ENCODE results near the gene FMN2.

FMN2 gene

GRCh38 chr1:240282061-240282830, 190.6 kb downstream of the FMN2 start:
- Histone ChIP-seq H3K36me3 (ENCODE audit: insufficient read depth) (no peaks in the 10 kb centered on the region), H3K4me1 (ENCODE audit: low read depth, poor library complexity, severe bottlenecking) (no peaks in the 10 kb centered on the region), H3K4me3 (IDR thresholded peaks at IDR 0.05; ENCODE audit: insufficient read depth, low read depth, low read length) (no peak overlapping the region), H2AFZ (ENCODE audit: low read depth) (no peak overlapping the region), H3K9ac (no peak overlapping the region), H3K27me3 (ENCODE audit: insufficient read depth, low read depth) (no peaks in the 10 kb centered on the region), H3K27ac (no peak overlapping the region), H4K20me1 (ENCODE audit: insufficient read depth) (no peaks in the 10 kb centered on the region), H3K4me2 (no peak overlapping the region), H3K79me2 (ENCODE audit: insufficient read depth, low read depth) (no peaks in the 10 kb centered on the region)
- TF ChIP-seq, protein P1, sequence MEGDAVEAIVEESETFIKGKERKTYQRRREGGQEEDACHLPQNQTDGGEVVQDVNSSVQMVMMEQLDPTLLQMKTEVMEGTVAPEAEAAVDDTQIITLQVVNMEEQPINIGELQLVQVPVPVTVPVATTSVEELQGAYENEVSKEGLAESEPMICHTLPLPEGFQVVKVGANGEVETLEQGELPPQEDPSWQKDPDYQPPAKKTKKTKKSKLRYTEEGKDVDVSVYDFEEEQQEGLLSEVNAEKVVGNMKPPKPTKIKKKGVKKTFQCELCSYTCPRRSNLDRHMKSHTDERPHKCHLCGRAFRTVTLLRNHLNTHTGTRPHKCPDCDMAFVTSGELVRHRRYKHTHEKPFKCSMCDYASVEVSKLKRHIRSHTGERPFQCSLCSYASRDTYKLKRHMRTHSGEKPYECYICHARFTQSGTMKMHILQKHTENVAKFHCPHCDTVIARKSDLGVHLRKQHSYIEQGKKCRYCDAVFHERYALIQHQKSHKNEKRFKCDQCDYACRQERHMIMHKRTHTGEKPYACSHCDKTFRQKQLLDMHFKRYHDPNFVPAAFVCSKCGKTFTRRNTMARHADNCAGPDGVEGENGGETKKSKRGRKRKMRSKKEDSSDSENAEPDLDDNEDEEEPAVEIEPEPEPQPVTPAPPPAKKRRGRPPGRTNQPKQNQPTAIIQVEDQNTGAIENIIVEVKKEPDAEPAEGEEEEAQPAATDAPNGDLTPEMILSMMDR (conservative IDR thresholded peaks at IDR 0.05; ENCODE audit: low read depth, low read length): no peak

- H3K9ac ChIP-seq: no peak overlapping the region
- H3K27ac ChIP-seq: no peak overlapping the region
- no peaks in the 10 kb centered on the region for H3K4me1 ChIP-seq (ENCODE audit: low read depth, poor library complexity, severe bottlenecking)
- TF ChIP-seq, protein P1 (conservative IDR thresholded peaks at IDR 0.05; ENCODE audit: low read depth, low read length): no peak
- no peaks in the 10 kb centered on the region for H3K36me3 ChIP-seq (ENCODE audit: insufficient read depth)
- H3K27me3 ChIP-seq (ENCODE audit: insufficient read depth, low read depth): no peaks in the 10 kb centered on the region
- no peak overlapping the region for H3K4me2 ChIP-seq
- no peaks in the 10 kb centered on the region for H4K20me1 ChIP-seq (ENCODE audit: insufficient read depth)
- H3K79me2 ChIP-seq (ENCODE audit: insufficient read depth, low read depth): no peaks in the 10 kb centered on the region
- no peak overlapping the region for H3K4me3 ChIP-seq (IDR thresholded peaks at IDR 0.05; ENCODE audit: insufficient read depth, low read depth, low read length)
- no peak overlapping the region for H2AFZ ChIP-seq (ENCODE audit: low read depth)
These were observed 193.2 kb downstream of the FMN2 start for GRCh38 chr1:240284656-240285414.

DNA sequence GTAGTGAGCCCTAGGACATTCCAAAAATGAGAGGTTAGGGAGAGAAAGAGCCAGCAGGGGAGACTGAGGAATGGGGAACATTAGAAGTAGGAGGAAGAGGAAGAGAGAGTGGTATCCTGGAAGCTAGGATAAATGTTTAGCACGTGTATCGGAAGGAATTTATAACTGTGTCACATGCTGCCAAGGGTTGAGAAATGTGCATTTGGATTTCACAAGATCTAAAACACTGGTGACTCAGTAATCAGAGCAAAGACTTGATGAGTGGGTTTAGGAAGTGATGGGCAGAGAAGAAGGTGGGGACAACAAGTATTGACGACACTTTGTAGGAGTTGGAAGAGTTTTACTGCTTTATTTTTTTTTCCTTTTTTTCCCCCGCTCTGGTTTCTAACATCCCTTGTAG, 193.9 kb downstream of the FMN2 start:
- H3K79me2 ChIP-seq (ENCODE audit: insufficient read depth, low read depth): no peaks in the 10 kb centered on the region

DNA sequence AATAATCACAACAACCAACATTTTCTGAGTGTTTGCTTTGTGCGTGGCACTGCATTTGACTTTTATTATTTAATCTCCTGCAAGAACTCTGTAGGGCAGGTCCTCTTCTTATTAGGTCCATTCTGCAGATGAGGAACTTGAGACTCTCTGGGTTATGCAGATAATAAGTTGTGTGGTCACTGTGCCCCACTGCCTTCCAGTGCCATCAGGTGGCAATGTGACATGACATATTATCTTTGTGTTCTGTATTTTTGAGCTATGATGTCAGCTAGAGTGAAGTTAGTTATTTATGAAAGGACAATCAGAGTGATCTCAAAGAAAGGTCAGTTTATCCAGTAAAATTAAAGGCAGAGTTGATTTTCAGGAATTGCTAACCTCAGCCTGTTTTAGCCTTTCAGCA, 196.0 kb downstream of the FMN2 start:
- H3K36me3 ChIP-seq (ENCODE audit: insufficient read depth): no peaks in the 10 kb centered on the region
- TF ChIP-seq, protein P1 (conservative IDR thresholded peaks at IDR 0.05; ENCODE audit: low read depth, low read length): no peak
- H3K27ac ChIP-seq: no peak overlapping the region
- H3K79me2 ChIP-seq (ENCODE audit: insufficient read depth, low read depth): no peaks in the 10 kb centered on the region
- no peak overlapping the region for H3K4me2 ChIP-seq
- H3K4me3 ChIP-seq (IDR thresholded peaks at IDR 0.05; ENCODE audit: insufficient read depth, low read depth, low read length): no peak overlapping the region
- no peak overlapping the region for H2AFZ ChIP-seq (ENCODE audit: low read depth)
- H3K27me3 ChIP-seq (ENCODE audit: insufficient read depth, low read depth): no peaks in the 10 kb centered on the region
- no peak overlapping the region for H3K9ac ChIP-seq
- no peaks in the 10 kb centered on the region for H4K20me1 ChIP-seq (ENCODE audit: insufficient read depth)
- H3K4me1 ChIP-seq (ENCODE audit: low read depth, poor library complexity, severe bottlenecking): no peaks in the 10 kb centered on the region

More for the DNA sequence above, 193.9 kb downstream of the FMN2 start:
- Histone ChIP-seq H4K20me1 (ENCODE audit: insufficient read depth) (no peaks in the 10 kb centered on the region), H3K9ac (no peak overlapping the region), H3K36me3 (ENCODE audit: insufficient read depth) (no peaks in the 10 kb centered on the region), H3K27me3 (ENCODE audit: insufficient read depth, low read depth) (no peaks in the 10 kb centered on the region), H3K4me2 (no peak overlapping the region), H2AFZ (ENCODE audit: low read depth) (no peak overlapping the region), H3K27ac (no peak overlapping the region), H3K4me1 (ENCODE audit: low read depth, poor library complexity, severe bottlenecking) (no peaks in the 10 kb centered on the region), H3K4me3 (IDR thresholded peaks at IDR 0.05; ENCODE audit: insufficient read depth, low read depth, low read length) (no peak overlapping the region)
- TF ChIP-seq, protein P1 (conservative IDR thresholded peaks at IDR 0.05; ENCODE audit: low read depth, low read length): no peak
